Erythroblast (primary cell): Measurements from ENCODE around the gene OTUD5.

Experiments used
- DNase-seq, 2 experiments: peaks; one replicate each; lab custom pipeline; 2025; lab: John Stamatoyannopoulos, UW
- GATA1 ChIP-seq: IDR thresholded peaks from 2 replicates; pipeline ENCODE4 v1.6.1; 2011; ENCODE audit warnings: low read depth, mild to moderate bottlenecking, control low read depth, low read length, moderate library complexity
- POLR2A ChIP-seq: IDR thresholded peaks from 2 replicates; pipeline ENCODE4 v1.6.1; 2011; ENCODE audit warnings: mild to moderate bottlenecking, low read length

The OTUD5 gene

GRCh38 chrX:48965959-48966358 lies 8.6 kb upstream of the OTUD5 start:
- no peak for DNase-seq
- TF ChIP-seq GATA1 (no peak), POLR2A (no peak)

- TF ChIP-seq GATA1 (peak; percentile 50), POLR2A (peak; percentile 74)
- peak; percentile 93 to 96 for DNase-seq
Observed at GRCh38 chrX:48961585-48962091, 4.2 kb upstream of the OTUD5 start.

GRCh38 chrX:48960291-48960690 lies 2.9 kb upstream of the OTUD5 start:
- no peak for TF ChIP-seq POLR2A
- no peak for TF ChIP-seq GATA1
- DNase-seq, result peak in 1 of 2 experiments; percentile 38

GRCh38 chrX:48958635-48959094 lies 1.3 kb upstream of the OTUD5 start:
- TF ChIP-seq GATA1, result no peak
- no peak for TF ChIP-seq POLR2A
- peak; percentile 52 to 74 for DNase-seq

- peak; percentile 98 for DNase-seq
- TF ChIP-seq GATA1, result no peak
- TF ChIP-seq POLR2A, result peak; percentile 80
Observed at GRCh38 chrX:48957827-48958634, 624 bp upstream of the OTUD5 start.

GRCh38 chrX:48956728-48957414 lies 536 bp downstream of the OTUD5 start:
- DNase-seq, result peak; percentile 66 to 74
- TF ChIP-seq GATA1 (no peak), POLR2A (no peak)

GRCh38 chrX:48948589-48948988 lies 8.8 kb downstream of the OTUD5 start:
- no peak for DNase-seq
- TF ChIP-seq GATA1 (no peak), POLR2A (no peak)

GRCh38 chrX:48945517-48946348 lies 11.7 kb downstream of the OTUD5 start:
- peak; percentile 63 to 78 for DNase-seq
- TF ChIP-seq POLR2A (no peak), GATA1 (no peak)

GRCh38 chrX:48942895-48943294 lies 14.5 kb downstream of the OTUD5 start:
- TF ChIP-seq POLR2A (no peak), GATA1 (no peak)
- no peak for DNase-seq

GRCh38 chrX:48940404-48940955 lies 16.9 kb downstream of the OTUD5 start:
- TF ChIP-seq GATA1, result no peak
- TF ChIP-seq POLR2A, result peak; percentile 40
- DNase-seq, result peak; percentile 88 to 91

GRCh38 chrX:48939524-48940228 lies 17.7 kb downstream of the OTUD5 start:
- no peak for DNase-seq
- TF ChIP-seq POLR2A (no peak), GATA1 (no peak)

GRCh38 chrX:48938721-48939425 lies 18.5 kb downstream of the OTUD5 start:
- no peak for TF ChIP-seq POLR2A
- TF ChIP-seq GATA1, result no peak
- peak in 1 of 2 experiments; percentile 25 for DNase-seq
